Stimulated activated CD8-positive, alpha-beta memory T cell treated with anti-CD3 and anti-CD28 coated beads, Interleukin-15, amount 100 ng/mL, for 24 hours (primary cell): ENCODE data around the gene LCAT.

Experiments used
- DNase-seq: peaks from one replicate; pipeline ENCODE4 v3.0.0-alpha.2; 2020; ENCODE audit warnings: low read depth

LCAT gene

DNA sequence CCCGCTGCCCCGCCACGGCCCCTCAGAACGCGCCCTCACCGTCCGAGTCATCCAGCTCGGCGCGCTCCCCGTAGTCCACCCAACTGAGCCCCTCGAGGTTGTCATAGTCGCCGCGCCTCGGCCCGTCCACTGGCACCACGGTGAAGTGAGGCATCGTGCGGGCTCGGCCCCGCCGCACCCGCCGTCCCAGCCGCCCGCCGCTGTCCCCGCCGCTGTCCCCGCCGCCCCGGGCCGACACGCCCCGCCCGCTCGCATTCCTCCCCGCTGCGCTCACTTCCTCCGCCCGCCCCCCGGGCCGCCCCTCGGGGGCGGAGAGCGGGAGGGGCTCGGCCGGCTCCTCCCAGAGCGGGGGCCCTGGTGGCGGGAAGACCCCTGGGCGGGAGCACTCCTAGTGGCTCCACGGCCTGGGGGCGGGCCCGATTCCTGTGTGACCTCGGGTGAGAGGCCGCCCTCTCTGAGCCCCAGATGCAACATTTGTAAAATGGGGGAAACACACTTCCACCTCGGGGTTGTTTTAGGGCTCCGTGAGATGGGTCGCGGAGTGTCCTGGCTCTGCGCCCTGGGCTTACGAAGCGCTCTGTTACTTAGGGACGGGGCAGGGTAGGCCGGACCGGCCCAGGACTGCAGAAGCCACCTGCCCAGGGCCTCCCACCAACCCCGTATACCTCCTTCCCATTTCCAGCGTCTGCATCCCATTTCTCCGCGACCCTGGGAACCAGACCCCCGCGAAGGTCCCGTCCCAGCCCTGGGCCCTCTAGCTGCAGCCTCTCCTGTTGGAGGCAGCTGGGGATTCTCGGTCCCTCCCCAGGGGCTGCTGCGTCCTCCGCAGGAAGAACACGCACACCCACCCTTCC lies 24.7 kb upstream of the LCAT start, which contains the start of gene SLC12A4:
SLC12A4 (minus strand) TSS at position 238 of the 854 bp plus-strand sequence; CDS start at position 154, 84 bp downstream.
- peak; percentile 76 for DNase-seq

DNA sequence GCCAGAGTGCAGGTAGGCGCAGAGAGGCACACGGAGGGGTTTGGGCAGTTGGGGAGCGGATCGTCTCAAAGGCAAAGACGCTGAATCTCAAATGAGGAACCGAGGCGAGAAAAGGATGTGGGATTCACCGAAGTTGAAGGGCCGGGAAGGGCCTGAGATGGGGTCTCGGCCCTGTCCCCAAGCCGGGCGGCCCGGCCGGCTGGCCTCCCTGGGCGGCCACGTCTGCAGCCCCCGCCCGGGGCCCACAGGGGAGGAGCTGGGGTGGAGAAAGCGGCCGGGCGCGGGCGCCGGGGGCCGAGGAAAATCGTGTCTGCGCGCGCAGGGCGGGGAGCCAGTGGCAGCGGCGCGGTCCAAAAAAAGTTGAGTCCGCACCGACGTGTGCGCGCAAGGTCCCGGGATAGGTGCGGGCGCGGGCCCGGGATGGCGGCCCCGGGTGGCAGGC lies 24.1 kb upstream of the LCAT start:
- DNase-seq: no peak

- no peak for DNase-seq
Observed at GRCh38 chr16:67967183-67967957, 23.4 kb upstream of the LCAT start.

- DNase-seq: no peak
Observed at GRCh38 chr16:67966549-67967182, 22.7 kb upstream of the LCAT start.

- DNase-seq: no peak
Observed at GRCh38 chr16:67965668-67966548, 22.0 kb upstream of the LCAT start.

DNA sequence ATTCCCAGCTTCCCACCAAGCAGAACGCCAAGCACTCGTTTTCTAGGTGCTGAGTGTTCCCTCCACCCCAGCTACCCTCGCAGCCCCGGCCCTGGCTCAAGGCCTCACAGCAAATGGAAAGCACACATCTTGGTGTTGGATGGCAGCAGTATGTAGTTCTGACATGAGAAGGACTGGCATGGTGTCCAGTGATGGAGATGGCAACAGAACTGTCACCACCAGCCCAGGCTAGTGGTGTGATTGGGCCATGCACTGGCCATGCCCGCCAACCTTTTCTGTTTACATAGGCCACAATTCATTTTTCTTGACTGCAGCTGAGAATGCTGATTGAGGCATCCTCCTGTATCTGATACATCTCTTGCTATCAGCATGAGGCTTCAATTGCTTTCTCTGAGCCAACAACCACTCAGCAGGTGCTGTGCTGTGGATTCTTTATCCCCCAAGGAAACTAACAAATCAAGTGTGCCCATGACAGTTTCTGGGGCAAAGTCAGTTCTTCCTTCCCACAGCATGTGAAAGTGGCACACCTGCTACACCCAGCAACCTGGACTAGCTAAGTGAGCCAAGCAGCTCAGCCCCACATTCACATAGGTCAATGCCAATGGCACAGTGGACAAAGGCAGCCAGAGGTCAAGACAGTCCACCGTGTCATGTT lies 20.7 kb upstream of the LCAT start:
- no peak for DNase-seq

- DNase-seq: no peak
Observed at GRCh38 chr16:67963662-67964321, 19.9 kb upstream of the LCAT start.

GRCh38 chr16:67963292-67963661 lies 19.4 kb upstream of the LCAT start:
- DNase-seq: no peak

DNA sequence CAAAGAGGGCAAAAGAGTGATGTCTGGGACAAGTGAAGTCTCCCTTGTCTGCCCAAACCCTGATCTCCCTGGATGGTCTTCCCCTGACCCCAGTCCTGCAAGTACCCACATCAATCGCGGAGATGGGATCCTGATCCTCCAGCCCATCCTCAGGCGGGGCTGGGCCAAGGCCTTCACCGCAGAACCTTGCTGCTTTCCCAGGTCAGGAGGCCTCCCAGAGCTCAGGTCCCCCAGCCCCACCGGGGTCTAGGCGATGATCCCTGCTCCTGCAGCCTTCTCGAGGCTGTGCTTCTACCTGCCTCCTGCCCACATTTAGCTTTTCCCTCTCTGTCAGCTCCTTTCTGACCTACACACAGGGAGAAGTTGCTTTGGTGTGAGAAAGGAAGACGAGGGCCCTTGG lies 18.2 kb upstream of the LCAT start:
- no peak for DNase-seq

GRCh38 chr16:67961551-67961957 lies 17.6 kb upstream of the LCAT start:
- no peak for DNase-seq

DNA sequence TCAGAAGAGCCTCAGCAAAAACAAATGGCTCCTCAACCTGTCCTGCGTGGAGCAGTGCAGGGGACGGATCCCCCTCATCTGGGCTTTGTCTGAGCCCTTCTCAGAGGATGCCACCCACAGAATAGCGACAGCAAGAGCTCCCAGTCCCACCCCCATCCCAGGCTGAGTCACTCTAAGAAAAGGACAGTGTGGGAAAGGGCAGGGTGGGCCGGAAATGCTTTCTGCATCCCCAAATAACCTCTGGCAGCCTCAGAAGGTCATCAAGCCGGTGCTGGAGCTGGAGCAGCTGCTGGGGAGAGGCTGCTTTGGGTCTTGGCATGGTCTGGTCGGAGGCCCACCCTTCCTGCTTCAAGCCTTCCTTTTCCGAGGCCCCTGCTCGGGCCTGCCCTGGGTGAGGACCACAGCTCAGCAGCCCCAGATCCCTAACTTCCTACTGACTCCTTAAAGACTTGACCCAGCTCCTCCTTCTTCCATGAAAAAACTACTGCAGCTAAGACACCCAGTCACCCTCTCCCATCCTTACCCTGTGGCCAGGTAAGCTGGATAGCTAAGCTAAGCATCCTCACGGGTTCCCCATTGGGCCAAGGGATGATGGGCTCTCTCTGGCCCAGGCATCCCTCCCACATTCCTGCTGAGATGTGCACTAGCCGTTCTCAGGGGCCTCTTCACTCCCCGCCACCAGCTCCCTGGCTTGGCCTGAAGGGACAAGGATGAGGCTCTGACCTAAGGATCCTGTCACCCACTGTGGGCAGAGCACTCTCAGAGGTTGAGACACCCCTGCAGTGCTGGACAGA lies 15.8 kb upstream of the LCAT start:
- DNase-seq: no peak

DNA sequence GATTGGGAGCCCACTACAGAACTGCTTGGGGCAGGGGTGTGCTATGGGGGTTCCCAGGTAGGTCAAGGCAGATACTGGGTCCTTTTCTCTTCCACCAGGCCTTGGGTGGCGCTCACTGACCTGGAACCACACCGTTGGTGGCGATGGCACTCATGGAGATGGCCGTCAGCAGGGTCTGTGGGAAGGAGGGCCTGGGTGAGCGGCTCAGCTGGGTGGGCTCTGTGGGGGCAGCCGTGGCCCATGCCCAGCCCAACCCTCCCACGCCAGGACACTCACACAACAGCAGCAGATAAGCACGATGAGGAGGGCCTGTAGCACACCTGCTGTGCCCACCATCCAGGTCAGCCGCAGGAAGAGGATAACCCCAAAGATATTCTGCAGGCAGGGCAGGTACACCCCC lies 13.7 kb upstream of the LCAT start:
- no peak for DNase-seq

GRCh38 chr16:67954421-67955196 lies 10.7 kb upstream of the LCAT start:
- no peak for DNase-seq

- DNase-seq: no peak
Observed at GRCh38 chr16:67953641-67954375, 9.9 kb upstream of the LCAT start.

- no peak for DNase-seq
Observed at GRCh38 chr16:67951485-67951884, 7.6 kb upstream of the LCAT start.

- DNase-seq: no peak
Observed at GRCh38 chr16:67950335-67950843, 6.5 kb upstream of the LCAT start.

- no peak for DNase-seq
Observed at GRCh38 chr16:67949645-67950044, 5.7 kb upstream of the LCAT start.

DNA sequence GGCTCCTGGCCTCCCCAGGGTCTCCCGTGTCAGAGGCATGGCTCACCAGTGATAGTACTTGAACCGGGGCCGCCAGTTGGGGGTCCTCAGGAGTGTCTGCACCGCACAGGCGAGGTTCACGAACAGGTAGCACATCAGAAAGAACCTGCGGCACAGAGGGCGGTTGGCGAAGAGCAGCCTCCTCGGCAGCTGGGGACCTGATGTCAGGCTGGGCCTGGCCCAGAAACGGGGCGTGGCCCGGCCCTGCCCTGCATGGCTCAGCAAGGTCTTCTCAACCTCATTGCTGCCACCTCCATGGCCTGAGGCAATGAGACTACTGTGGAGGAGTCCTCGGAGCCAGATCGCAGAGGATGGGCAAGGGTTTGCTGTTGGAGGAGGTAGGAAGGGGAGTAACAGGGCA lies 4.1 kb upstream of the LCAT start:
- DNase-seq: no peak
